Bronchial epithelial cell (primary cell): Measurements from ENCODE around the gene HYAL2. TPM values are rescaled to one million over a fixed set of nuclear protein-coding genes. Genes with fewer than 3 reads are reported as not detected.

Experiments
- DNase-seq: peaks from one replicate; pipeline ENCODE4 v3.0.0-alpha.2; 2010; ENCODE audit warnings: low read depth
- FAIRE-seq: peaks from 2 replicates; lab custom pipeline; 2011; peaks lifted over from hg19 to GRCh38; lab: Jason Lieb, UNC
- H3K27me3 ChIP-seq: 2 replicates; pipeline ENCODE4 v1.5.1; 2011; ENCODE audit warnings: low read length; ENCODE audit not compliant: control insufficient read depth, insufficient read depth
- H3K36me3 ChIP-seq: 2 replicates; pipeline ENCODE4 v1.5.1; 2011; ENCODE audit warnings: low read length; ENCODE audit not compliant: control insufficient read depth, insufficient read depth
- H3K4me3 ChIP-seq: 2 replicates; pipeline ENCODE4 v1.5.1; 2011; ENCODE audit warnings: mild to moderate bottlenecking, low read depth, low read length, control low read depth
- total RNA-seq: library from RNA; depleted of rRNA; stranded (reverse); fragments of >200 nt; gene quantifications from 2 replicates; pipeline ENCODE4 v1.2.1, GENCODE V29; 2014
- TF ChIP-seq, protein P1 (sequence below): IDR thresholded peaks from 2 replicates; pipeline ENCODE4 v1.5.1; 2011; ENCODE audit warnings: mild to moderate bottlenecking, moderate library complexity, low read length, control low read depth, inconsistent platforms; ENCODE audit not compliant: insufficient read depth, severe bottlenecking

Gene HYAL2
- total RNA-seq, 1 donor from 2014 or later = 55.0 TPM

DNA sequence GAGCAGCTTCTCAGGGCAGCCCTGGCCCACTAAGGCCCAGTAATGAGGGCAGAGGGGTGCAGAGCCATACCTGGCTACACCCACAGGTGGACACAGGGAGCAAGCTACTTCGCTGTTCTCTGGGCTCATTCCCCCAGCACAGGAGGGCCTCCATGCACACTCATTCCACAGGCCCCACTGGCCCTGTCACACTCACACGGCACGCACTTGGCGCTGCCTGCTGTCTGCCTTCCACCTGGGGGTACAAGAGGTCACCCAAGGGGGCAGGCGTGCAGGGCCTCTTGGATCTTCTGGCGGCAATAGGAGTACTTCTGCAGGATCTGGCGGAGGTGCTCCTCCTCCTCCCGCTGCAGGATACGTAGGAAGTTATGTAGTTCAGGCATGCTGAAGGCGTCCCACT, 7.8 kb upstream of the HYAL2 start:
- no peak for DNase-seq
- peaks cover 24% of the 10 kb centered on the region for H3K36me3 ChIP-seq
- no peak overlapping the region for H3K4me3 ChIP-seq
- TF ChIP-seq, protein P1, sequence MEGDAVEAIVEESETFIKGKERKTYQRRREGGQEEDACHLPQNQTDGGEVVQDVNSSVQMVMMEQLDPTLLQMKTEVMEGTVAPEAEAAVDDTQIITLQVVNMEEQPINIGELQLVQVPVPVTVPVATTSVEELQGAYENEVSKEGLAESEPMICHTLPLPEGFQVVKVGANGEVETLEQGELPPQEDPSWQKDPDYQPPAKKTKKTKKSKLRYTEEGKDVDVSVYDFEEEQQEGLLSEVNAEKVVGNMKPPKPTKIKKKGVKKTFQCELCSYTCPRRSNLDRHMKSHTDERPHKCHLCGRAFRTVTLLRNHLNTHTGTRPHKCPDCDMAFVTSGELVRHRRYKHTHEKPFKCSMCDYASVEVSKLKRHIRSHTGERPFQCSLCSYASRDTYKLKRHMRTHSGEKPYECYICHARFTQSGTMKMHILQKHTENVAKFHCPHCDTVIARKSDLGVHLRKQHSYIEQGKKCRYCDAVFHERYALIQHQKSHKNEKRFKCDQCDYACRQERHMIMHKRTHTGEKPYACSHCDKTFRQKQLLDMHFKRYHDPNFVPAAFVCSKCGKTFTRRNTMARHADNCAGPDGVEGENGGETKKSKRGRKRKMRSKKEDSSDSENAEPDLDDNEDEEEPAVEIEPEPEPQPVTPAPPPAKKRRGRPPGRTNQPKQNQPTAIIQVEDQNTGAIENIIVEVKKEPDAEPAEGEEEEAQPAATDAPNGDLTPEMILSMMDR = no peak
- H3K27me3 ChIP-seq = no peaks in the 10 kb centered on the region
- FAIRE-seq = no peak

DNA sequence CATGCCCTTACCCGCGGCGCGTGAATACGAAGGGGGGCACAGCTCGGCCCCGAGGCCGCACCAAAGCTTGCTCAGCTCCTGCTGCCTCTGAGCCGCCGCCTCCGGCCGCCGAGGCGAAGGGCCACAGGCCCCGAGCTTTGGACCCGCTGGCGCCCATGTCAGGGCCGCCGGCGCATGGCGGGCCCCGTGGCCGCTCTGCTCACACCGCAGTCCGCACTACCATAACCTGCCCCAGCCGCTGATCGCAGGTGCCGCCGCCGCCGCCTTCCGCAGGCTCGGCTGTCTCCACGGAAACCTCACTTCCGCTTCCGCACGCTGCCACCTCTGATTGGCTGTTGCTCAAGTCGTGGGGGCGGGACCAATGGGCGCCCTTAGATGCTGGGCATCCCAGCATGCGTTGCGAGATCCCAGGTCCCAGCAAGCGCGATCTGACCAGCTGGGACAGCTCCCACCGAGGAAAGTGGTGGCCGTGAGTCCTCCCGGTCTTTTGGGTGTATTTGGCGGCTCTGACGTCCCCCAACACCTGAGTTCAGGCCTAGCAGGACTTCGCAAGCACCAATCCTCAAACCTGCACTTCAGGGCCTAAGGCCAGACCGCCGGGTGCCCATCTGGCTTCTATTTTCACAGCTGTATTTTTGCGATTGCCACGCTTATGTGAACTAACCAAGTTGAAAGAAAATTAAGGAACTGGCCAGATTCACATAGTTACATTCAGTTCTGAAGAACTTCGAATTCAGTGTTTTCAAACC, 5.6 kb upstream of the HYAL2 start, which contains the start of gene TUSC2:
Gene TUSC2, minus strand, starts transcription at position 281 of the 749 bp plus-strand sequence. Its CDS starts 124 bp downstream, at position 157.
- peak; percentile 94 for DNase-seq
- TF ChIP-seq, protein P1 = no peak
- H3K36me3 ChIP-seq = peaks cover 26% of the 10 kb centered on the region

DNA sequence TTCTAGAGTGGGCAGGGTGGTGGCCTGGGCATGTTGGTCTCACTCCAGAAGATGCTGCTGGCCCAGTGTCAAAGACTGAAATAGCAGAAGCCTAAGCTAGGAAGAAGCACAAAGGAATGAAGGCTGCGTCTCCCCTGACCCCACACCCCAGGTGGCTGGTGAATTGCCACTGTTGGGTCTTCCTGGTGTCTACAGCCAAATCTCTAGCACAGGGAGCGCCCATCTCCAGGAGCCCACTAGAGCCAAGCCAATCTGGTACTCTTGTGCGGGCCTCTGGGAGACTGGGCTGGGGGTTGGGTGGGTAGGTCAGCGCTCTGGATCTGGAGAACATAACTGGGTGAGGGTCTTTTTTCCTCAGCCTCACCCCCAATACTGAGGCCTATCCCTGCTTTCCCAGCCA, 4.6 kb upstream of the HYAL2 start:
- DNase-seq = no peak
- Histone ChIP-seq H3K27me3 (no peaks in the 10 kb centered on the region), H3K36me3 (peaks cover 26% of the 10 kb centered on the region), H3K4me3 (peak overlapping the region; percentile 95)
- TF ChIP-seq, protein P1 = no peak
- no peak for FAIRE-seq

More for the DNA sequence above, 5.6 kb upstream of the HYAL2 start, which contains the start of gene TUSC2:
- H3K4me3 ChIP-seq = peak within 1 kb of the TSS; percentile 95
- H3K27me3 ChIP-seq = no peaks in the 10 kb centered on the region
- peak; percentile 7 for FAIRE-seq

DNA sequence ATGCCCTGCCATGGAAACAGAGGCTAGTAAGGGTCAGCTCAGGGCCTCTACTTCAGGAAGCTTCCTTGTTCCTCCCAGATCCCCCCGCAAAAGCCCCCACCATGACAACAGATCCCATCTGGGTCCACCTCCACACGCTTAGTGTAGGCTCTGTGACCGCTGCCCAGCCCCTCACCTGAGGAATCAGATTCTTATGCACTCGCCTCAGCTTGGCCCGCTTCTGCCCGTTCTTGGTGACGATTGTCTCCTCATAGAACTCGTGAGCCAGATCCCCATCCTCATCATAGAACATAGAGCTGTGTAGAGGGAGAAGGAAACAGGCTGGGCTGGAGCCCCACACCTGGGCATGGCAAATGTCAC, 3.6 kb upstream of the HYAL2 start:
- peaks cover 20% of the 10 kb centered on the region for H3K36me3 ChIP-seq
- FAIRE-seq (no peak), DNase-seq (no peak)
- no peak overlapping the region for H3K4me3 ChIP-seq
- TF ChIP-seq, protein P1 = no peak
- no peaks in the 10 kb centered on the region for H3K27me3 ChIP-seq

DNA sequence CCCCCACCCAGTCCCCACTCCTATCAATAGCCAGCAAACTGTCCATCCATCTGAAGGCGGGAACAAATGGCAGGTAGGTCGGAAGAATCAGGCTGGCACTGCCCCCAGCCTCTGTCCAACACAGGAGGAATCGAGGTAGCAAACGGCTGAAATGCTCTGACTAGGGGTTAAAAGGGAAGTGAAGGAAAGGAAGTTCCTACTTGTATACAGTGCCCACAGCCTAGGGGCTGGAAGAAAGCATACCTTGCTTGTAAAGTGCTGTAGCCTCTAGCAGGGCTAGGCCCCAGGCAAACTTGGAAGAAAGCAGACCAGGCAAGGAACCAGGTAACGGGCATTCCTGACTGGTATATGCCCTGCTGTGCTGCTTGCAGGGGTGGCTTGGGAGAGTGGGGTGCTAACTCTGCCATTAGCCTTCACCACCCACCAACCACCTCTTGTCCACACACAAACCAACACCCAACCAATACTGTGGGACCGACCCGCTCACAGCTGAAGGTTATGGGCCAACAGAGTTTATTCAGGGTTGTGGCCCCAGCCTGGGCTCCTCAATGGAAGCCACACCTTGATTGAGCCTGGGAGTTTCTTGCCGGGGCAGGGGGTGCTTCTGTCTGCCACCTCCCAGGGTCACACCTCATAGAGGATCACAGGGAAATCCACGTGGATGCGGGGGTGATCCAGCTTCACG, 3.1 kb upstream of the HYAL2 start:
- H3K27me3 ChIP-seq = no peaks in the 10 kb centered on the region
- no peak overlapping the region for H3K4me3 ChIP-seq
- DNase-seq (no peak), FAIRE-seq (no peak)
- TF ChIP-seq, protein P1 = no peak
- H3K36me3 ChIP-seq = peaks cover 15% of the 10 kb centered on the region
